ENCODE data around the gene KCNN2. TPM values are rescaled to one million over a fixed set of nuclear protein-coding genes. Genes with fewer than 3 reads are reported as not detected.

KCNN2 gene
- total RNA-seq, 4 donors from 2014 or later = 0.40 TPM; not detected in 3

DNA sequence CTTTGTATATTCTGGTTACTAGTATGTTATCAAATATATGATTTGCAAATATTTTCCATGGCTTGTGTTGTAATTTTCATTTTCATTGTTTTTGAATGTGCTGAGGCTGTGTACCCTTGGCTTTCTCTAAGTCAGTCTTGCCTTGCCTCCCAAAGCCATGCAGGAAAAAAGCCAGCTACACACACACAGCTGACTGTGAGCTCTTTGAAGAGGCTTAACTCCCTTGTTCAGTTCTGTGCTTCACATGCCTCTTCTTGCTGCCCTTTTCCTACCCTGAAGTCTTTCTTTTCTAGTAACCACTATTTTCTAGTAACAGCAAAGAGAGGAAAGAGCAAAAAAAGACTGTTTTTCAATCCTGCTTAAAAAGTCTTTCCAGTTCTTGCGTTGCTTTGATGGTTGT lies 53.9 kb downstream of the KCNN2 start:
- TF ChIP-seq, protein P1, sequence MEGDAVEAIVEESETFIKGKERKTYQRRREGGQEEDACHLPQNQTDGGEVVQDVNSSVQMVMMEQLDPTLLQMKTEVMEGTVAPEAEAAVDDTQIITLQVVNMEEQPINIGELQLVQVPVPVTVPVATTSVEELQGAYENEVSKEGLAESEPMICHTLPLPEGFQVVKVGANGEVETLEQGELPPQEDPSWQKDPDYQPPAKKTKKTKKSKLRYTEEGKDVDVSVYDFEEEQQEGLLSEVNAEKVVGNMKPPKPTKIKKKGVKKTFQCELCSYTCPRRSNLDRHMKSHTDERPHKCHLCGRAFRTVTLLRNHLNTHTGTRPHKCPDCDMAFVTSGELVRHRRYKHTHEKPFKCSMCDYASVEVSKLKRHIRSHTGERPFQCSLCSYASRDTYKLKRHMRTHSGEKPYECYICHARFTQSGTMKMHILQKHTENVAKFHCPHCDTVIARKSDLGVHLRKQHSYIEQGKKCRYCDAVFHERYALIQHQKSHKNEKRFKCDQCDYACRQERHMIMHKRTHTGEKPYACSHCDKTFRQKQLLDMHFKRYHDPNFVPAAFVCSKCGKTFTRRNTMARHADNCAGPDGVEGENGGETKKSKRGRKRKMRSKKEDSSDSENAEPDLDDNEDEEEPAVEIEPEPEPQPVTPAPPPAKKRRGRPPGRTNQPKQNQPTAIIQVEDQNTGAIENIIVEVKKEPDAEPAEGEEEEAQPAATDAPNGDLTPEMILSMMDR (IDR thresholded peaks at IDR 0.05) = no peak
- TF ChIP-seq POLR2A (IDR thresholded peaks at IDR 0.05) = no peak
- Histone ChIP-seq H3K4me1 (no peaks in the 10 kb centered on the region), H3K4me3 (no peak overlapping the region), H3K36me3 (no peaks in the 10 kb centered on the region), H3K9me3 (no peaks in the 10 kb centered on the region), H3K27ac (no peak overlapping the region), H3K27me3 (no peaks in the 10 kb centered on the region)
- DNase-seq = no peak

DNA sequence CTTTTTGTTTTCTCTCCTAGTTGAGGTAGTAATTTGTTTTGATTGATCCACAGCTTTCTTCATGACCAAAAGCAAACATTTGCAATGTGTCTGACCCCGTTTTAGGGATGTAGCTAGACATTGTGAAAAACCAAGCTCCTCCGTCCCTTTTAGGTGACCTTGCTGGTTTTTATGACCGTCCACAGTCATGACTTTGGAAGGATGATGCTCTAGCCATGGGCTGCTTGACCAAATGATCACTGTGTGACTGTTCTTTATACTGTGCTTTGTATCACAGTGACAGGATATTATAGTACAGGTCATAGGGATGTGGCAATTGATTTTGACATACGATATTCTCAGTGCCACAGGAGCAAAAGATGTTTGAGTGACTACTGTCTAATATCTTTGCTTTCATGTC lies 54.4 kb downstream of the KCNN2 start:
- DNase-seq = no peak
- Histone ChIP-seq H3K9me3 (no peaks in the 10 kb centered on the region), H3K36me3 (no peaks in the 10 kb centered on the region), H3K27ac (no peak overlapping the region), H3K4me3 (no peak overlapping the region), H3K4me1 (no peaks in the 10 kb centered on the region), H3K27me3 (no peaks in the 10 kb centered on the region)
- no peak for TF ChIP-seq POLR2A (IDR thresholded peaks at IDR 0.05)
- TF ChIP-seq, protein P1 (IDR thresholded peaks at IDR 0.05) = no peak

DNA sequence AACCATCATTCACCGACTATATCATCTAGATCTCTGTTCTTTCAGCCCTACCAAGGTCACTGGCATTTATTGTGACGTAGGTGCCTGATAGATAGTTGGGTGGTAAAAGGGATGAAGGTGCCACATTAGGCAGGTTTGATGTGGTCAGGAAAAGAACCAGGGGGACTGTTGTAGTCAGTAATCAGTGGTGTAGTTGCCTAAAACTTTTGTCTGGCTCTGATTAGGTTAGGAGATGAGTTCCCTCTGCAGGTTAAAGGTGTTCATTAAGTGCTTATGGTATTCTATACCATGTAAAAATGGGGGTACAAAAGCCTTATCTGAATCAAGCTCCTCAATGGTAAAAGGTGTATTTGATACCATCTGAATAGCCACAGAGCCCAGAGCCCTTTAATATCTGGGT lies 55.6 kb downstream of the KCNN2 start:
- no peak overlapping the region for H3K27ac ChIP-seq
- TF ChIP-seq, protein P1 (IDR thresholded peaks at IDR 0.05) = no peak
- TF ChIP-seq POLR2A (IDR thresholded peaks at IDR 0.05) = no peak
- H3K27me3 ChIP-seq = no peaks in the 10 kb centered on the region
- H3K36me3 ChIP-seq = no peaks in the 10 kb centered on the region
- DNase-seq = no peak
- H3K4me1 ChIP-seq = no peaks in the 10 kb centered on the region
- H3K4me3 ChIP-seq = no peak overlapping the region
- no peaks in the 10 kb centered on the region for H3K9me3 ChIP-seq

DNA sequence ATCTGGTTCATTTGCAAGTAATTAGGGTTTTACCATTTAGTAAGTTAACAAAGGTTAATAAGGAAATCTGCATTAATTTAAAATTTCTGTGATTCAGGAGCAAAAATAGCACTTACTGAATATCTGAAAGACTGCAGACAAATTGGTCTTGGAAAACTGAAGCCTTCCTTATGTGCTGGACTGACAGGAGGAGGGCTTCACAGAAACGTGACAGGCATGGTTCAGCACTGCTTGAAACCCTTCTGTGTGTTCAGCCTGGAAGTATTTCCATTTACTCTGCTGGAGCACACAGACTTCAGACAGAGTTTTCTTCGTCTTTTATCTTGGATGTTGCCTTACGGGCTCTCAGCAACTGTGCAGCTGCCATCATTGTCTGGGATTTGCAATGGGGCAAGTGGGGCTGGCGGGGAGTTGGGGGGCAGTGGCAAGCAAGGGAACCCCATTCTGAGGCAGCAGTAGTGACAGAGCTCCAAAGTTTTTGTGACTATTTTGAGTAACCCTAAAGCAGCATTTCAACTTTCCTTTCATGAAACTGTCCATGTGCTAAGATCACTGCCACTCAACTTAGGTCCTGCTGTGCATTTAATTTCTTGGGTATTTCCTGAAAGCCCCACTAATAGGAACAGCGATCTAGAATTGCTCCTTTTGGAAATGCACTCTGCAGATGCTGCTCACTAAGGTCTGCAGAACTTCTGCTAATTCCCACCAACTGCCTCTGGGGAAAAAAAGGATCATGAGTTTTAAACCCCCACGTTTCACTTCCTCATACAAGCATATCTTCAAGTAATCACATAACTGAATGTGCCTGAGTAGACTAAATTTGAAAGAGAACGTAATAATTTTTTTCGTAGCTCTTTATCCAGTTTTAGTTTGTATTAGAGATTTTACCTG lies 56.6 kb downstream of the KCNN2 start:
- Histone ChIP-seq H3K9me3 (no peaks in the 10 kb centered on the region), H3K36me3 (no peaks in the 10 kb centered on the region), H3K27ac (no peak overlapping the region), H3K4me1 (no peaks in the 10 kb centered on the region), H3K4me3 (no peak overlapping the region), H3K27me3 (no peaks in the 10 kb centered on the region)
- TF ChIP-seq POLR2A (IDR thresholded peaks at IDR 0.05) = no peak
- TF ChIP-seq, protein P1 (IDR thresholded peaks at IDR 0.05) = no peak
- DNase-seq = no peak

DNA sequence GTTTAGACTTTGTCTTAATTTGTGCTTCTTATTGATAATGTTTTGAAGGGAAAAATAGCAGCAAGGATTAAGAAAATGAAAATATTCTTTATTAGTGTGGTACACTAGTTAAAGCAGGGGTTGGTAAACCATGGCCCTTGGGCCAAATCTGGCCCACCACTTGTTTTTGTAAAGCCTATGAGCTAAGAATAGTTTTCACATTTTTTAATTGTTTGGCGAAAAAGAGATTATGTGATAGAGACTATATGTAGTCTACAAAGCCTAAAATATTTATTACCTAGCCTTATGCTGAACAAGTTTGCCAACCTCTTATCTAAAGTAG lies 57.2 kb downstream of the KCNN2 start:
- H3K4me3 ChIP-seq = no peak overlapping the region
- no peaks in the 10 kb centered on the region for H3K9me3 ChIP-seq
- no peak for TF ChIP-seq POLR2A (IDR thresholded peaks at IDR 0.05)
- TF ChIP-seq, protein P1 (IDR thresholded peaks at IDR 0.05) = no peak

More for the DNA sequence above, 57.2 kb downstream of the KCNN2 start:
- no peaks in the 10 kb centered on the region for H3K27me3 ChIP-seq
- H3K36me3 ChIP-seq = no peaks in the 10 kb centered on the region
- no peak for DNase-seq
- no peak overlapping the region for H3K27ac ChIP-seq
- H3K4me1 ChIP-seq = no peaks in the 10 kb centered on the region
